Neural cell (in vitro differentiated cells): ENCODE results near the gene AGRN. TPM values are rescaled to one million over a fixed set of nuclear protein-coding genes. Genes with fewer than 3 reads are reported as not detected.
A peak's percentile ranks its signal among the peaks of the same experiment; 100 is the strongest.

Source experiments
- H2AFZ ChIP-seq: fragments of 200-600, 300-800 bp; sonication (generic), shearing (Covaris generic); 2 replicates; pipeline ENCODE4 v1.6.0; 2014; ENCODE audit warnings: low read depth, mild to moderate bottlenecking, antibody characterized with exemption, low read length, moderate library complexity
- H3F3A ChIP-seq: fragments of 200-600 bp; shearing (Covaris generic); 2 replicates; pipeline ENCODE4 v1.6.1; 2016; ENCODE audit warnings: mild to moderate bottlenecking, moderate library complexity, mixed read lengths, antibody characterized with exemption, low read length; ENCODE audit not compliant: insufficient read depth, poor library complexity, severe bottlenecking
- H3K27ac ChIP-seq: fragments of 200-600, 300-800 bp; sonication (generic), shearing (Covaris generic); 2 replicates; pipeline ENCODE4 v1.5.1; 2014; ENCODE audit warnings: mild to moderate bottlenecking, low read length, moderate library complexity
- H3K27me3 ChIP-seq: fragments of 300-800, 200-600 bp; sonication (generic), shearing (Covaris generic); 2 replicates; pipeline ENCODE4 v1.6.0; 2014; ENCODE audit warnings: mild to moderate bottlenecking, low read depth, low read length, moderate library complexity; ENCODE audit not compliant: insufficient read depth
- H3K36me3 ChIP-seq: fragments of 300-800, 200-600 bp; sonication (generic), shearing (Covaris generic); 2 replicates; pipeline ENCODE4 v1.5.1; 2014; ENCODE audit warnings: mild to moderate bottlenecking, antibody characterized with exemption, low read length, moderate library complexity; ENCODE audit not compliant: insufficient read depth
- H3K4me2 ChIP-seq: fragments of 300-800, 200-600 bp; sonication (generic), shearing (Covaris generic); 2 replicates; pipeline ENCODE4 v1.6.0; 2014; ENCODE audit warnings: mild to moderate bottlenecking, low read length
- H3K4me3 ChIP-seq: fragments of 300-800, 200-600 bp; sonication (generic), shearing (Covaris generic); 2 replicates; pipeline ENCODE4 v1.5.1; 2014; ENCODE audit warnings: mild to moderate bottlenecking, low read length, moderate library complexity
- H3K79me2 ChIP-seq: fragments of 200-600 bp; shearing (Covaris generic); replicated peaks from 2 replicates; pipeline ENCODE4 v1.6.0; 2014; ENCODE audit warnings: mild to moderate bottlenecking, low read length, moderate library complexity; ENCODE audit not compliant: insufficient read depth
- H3K9ac ChIP-seq: fragments of 300-800, 200-600 bp; sonication (generic), shearing (Covaris generic); 2 replicates; pipeline ENCODE4 v1.6.1; 2016; ENCODE audit warnings: mild to moderate bottlenecking, low read length, mixed read lengths
- H3K9me2 ChIP-seq: fragments of 200-600 bp; shearing (Covaris generic); 2 replicates; pipeline ENCODE4 v1.6.1; 2016; ENCODE audit warnings: mild to moderate bottlenecking, low read length, mixed read lengths; ENCODE audit not compliant: insufficient read depth
- H3K9me3 ChIP-seq: fragments of 200-600, 300-800 bp; sonication (generic), shearing (Covaris generic); 2 replicates; pipeline ENCODE4 v1.6.1; 2016; ENCODE audit warnings: mild to moderate bottlenecking, mixed run types, low read length, moderate library complexity, mixed read lengths
- H4K20me1 ChIP-seq: fragments of 200-600 bp; shearing (Covaris generic); 2 replicates; pipeline ENCODE4 v1.6.1; 2016; ENCODE audit warnings: mild to moderate bottlenecking, mixed run types; ENCODE audit not compliant: insufficient read depth
- EP300 ChIP-seq: fragments of 450-650 bp; conservative IDR thresholded peaks from 2 replicates; pipeline ENCODE4 v1.6.1; 2014; ENCODE audit warnings: antibody characterized with exemption, mild to moderate bottlenecking, moderate library complexity; ENCODE audit not compliant: poor library complexity, severe bottlenecking
- EZH2 ChIP-seq: fragments of 200-600, 300-800 bp; shearing (Covaris generic), sonication (generic); IDR thresholded peaks from 2 replicates; pipeline ENCODE4 v1.6.1; 2014; ENCODE audit warnings: antibody characterized with exemption, low read length, borderline replicate concordance, mild to moderate bottlenecking; ENCODE audit not compliant: insufficient read depth, poor library complexity, severe bottlenecking
- MXI1 ChIP-seq: fragments of 450-650 bp; conservative IDR thresholded peaks from 2 replicates; pipeline ENCODE4 v1.6.1; 2014; ENCODE audit warnings: antibody characterized with exemption, mild to moderate bottlenecking; ENCODE audit not compliant: poor library complexity, severe bottlenecking
- POLR2AphosphoS5 ChIP-seq: IDR thresholded peaks from 2 replicates; pipeline ENCODE4 v1.6.1; 2012
- RAD21 ChIP-seq: fragments of 450-650 bp; conservative IDR thresholded peaks from 2 replicates; pipeline ENCODE4 v1.6.1; 2014; ENCODE audit warnings: antibody characterized with exemption, mild to moderate bottlenecking, moderate library complexity
- SMC3 ChIP-seq: fragments of 450-650 bp; conservative IDR thresholded peaks from 2 replicates; pipeline ENCODE4 v1.6.1; 2014; ENCODE audit warnings: antibody characterized with exemption, mild to moderate bottlenecking, moderate library complexity; ENCODE audit not compliant: poor library complexity
- TAF1 ChIP-seq: IDR thresholded peaks from 2 replicates; pipeline ENCODE4 v1.6.1; 2012; ENCODE audit warnings: low read depth
- polyA plus RNA-seq: library from polyadenylated mRNA; depleted of rRNA; stranded (reverse); fragments of >200 nt; gene quantifications from 2 replicates; pipeline ENCODE4 v1.2.3, GENCODE V29; 2014
- TF ChIP-seq, protein P1 (sequence below): fragments of 450-650 bp; IDR thresholded peaks from 2 replicates; pipeline ENCODE4 v1.5.1; 2014; ENCODE audit warnings: antibody characterized with exemption, mild to moderate bottlenecking, moderate library complexity; ENCODE audit not compliant: poor library complexity, severe bottlenecking
- TF ChIP-seq, protein P2 (sequence below): IDR thresholded peaks from 2 replicates; pipeline ENCODE4 v1.6.1; 2012; ENCODE audit warnings: borderline replicate concordance

Gene AGRN
- polyA plus RNA-seq, 1 donor from 2014 or later: 104 TPM

DNA sequence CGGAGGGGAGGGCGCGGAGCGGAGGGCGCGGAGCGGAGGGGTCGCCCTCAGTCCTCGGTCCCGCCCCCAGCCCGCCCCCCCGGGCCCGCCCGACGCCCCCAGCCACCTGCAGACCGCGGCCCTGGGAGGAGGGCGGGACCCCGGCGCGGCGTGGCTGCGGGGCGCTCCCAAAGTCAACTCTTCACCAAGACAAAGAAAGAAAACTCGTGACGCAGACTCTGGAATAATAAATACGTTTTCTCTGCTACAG, 21.2 kb upstream of the AGRN start:
- Histone ChIP-seq H3K27me3 (no peaks in the 10 kb centered on the region), H3K36me3 (no peaks in the 10 kb centered on the region), H3F3A (no peaks in the 10 kb centered on the region), H2AFZ (no peak overlapping the region), H3K9me3 (no peaks in the 10 kb centered on the region), H3K9ac (peak overlapping the region; percentile 98), H3K27ac (peak overlapping the region; percentile 98), H3K79me2 (peaks cover 4% of the 10 kb centered on the region), H4K20me1 (no peaks in the 10 kb centered on the region), H3K4me2 (no peak overlapping the region), H3K4me3 (peak overlapping the region; percentile 91), H3K9me2 (no peaks in the 10 kb centered on the region)
- no peak for TF ChIP-seq RAD21
- TF ChIP-seq, protein P1, sequence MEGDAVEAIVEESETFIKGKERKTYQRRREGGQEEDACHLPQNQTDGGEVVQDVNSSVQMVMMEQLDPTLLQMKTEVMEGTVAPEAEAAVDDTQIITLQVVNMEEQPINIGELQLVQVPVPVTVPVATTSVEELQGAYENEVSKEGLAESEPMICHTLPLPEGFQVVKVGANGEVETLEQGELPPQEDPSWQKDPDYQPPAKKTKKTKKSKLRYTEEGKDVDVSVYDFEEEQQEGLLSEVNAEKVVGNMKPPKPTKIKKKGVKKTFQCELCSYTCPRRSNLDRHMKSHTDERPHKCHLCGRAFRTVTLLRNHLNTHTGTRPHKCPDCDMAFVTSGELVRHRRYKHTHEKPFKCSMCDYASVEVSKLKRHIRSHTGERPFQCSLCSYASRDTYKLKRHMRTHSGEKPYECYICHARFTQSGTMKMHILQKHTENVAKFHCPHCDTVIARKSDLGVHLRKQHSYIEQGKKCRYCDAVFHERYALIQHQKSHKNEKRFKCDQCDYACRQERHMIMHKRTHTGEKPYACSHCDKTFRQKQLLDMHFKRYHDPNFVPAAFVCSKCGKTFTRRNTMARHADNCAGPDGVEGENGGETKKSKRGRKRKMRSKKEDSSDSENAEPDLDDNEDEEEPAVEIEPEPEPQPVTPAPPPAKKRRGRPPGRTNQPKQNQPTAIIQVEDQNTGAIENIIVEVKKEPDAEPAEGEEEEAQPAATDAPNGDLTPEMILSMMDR: no peak
- no peak for TF ChIP-seq EZH2
- TF ChIP-seq, protein P2, sequence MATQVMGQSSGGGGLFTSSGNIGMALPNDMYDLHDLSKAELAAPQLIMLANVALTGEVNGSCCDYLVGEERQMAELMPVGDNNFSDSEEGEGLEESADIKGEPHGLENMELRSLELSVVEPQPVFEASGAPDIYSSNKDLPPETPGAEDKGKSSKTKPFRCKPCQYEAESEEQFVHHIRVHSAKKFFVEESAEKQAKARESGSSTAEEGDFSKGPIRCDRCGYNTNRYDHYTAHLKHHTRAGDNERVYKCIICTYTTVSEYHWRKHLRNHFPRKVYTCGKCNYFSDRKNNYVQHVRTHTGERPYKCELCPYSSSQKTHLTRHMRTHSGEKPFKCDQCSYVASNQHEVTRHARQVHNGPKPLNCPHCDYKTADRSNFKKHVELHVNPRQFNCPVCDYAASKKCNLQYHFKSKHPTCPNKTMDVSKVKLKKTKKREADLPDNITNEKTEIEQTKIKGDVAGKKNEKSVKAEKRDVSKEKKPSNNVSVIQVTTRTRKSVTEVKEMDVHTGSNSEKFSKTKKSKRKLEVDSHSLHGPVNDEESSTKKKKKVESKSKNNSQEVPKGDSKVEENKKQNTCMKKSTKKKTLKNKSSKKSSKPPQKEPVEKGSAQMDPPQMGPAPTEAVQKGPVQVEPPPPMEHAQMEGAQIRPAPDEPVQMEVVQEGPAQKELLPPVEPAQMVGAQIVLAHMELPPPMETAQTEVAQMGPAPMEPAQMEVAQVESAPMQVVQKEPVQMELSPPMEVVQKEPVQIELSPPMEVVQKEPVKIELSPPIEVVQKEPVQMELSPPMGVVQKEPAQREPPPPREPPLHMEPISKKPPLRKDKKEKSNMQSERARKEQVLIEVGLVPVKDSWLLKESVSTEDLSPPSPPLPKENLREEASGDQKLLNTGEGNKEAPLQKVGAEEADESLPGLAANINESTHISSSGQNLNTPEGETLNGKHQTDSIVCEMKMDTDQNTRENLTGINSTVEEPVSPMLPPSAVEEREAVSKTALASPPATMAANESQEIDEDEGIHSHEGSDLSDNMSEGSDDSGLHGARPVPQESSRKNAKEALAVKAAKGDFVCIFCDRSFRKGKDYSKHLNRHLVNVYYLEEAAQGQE: no peak
- no peak for TF ChIP-seq POLR2AphosphoS5
- no peak for TF ChIP-seq TAF1

DNA sequence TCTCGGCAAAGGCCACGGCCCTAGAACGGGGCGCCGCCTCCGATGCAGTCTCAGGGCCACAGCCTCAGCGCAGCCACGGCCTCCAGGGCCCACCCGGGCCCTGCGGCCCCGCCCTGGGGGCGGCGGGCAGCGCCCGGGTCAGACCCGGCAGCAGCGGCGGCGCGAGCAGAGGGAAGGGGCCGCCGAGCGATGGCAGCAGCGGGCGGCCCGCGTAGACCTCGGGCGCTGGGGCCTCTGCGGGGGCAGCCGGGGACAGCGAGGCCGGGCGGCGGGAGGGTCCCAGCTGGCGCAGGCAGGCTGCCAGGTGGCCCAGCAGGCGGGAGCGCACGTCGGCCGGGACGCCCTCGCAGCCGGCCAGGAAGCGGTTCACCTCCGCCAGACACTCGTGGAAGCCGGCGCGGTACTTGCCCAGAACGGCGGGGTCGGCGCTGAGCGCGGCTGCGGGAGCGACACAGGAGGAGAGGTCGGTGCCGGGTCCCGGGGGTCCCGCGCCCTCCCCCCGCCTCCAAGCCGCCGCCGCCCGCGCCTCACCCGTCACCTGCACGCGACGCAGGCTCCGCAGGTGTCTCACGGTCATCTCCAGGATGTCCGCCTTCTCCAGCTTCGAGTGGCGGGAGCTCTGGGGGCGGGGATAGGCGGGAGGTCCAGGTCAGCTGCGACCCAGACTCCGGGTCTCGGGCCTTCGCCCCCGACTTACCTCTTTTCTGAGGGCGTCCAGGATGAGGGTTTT, 20.8 kb upstream of the AGRN start:
- peak overlapping the region; percentile 91 for H3K4me3 ChIP-seq
- no peaks in the 10 kb centered on the region for H3K36me3 ChIP-seq
- H3K79me2 ChIP-seq: peaks cover 4% of the 10 kb centered on the region
- no peaks in the 10 kb centered on the region for H3F3A ChIP-seq
- TF ChIP-seq RAD21 (no peak), MXI1 (peak; percentile 18), SMC3 (no peak), TAF1 (peak; percentile 6), POLR2AphosphoS5 (peak; percentile 61), EZH2 (no peak), EP300 (no peak)
- TF ChIP-seq, protein P2: peak; percentile 16
- TF ChIP-seq, protein P1: no peak
- peak overlapping the region; percentile 48 for H3K4me2 ChIP-seq
- no peaks in the 10 kb centered on the region for H3K9me2 ChIP-seq
- peak overlapping the region; percentile 98 for H3K27ac ChIP-seq
- H3K9me3 ChIP-seq: no peaks in the 10 kb centered on the region
- no peaks in the 10 kb centered on the region for H4K20me1 ChIP-seq
- H3K9ac ChIP-seq: peak overlapping the region; percentile 98
- no peak overlapping the region for H2AFZ ChIP-seq
- no peaks in the 10 kb centered on the region for H3K27me3 ChIP-seq
